Trophoblast cell (in vitro differentiated cells and primary cell): ENCODE data around the gene MEF2D.
A peak's percentile ranks its signal among the peaks of the same experiment; 100 is the strongest.

Experiments
- DNase-seq, 2 donors: peaks; one replicate each; pipeline ENCODE4 v3.0.0-alpha.2; 2016
- H2AFZ ChIP-seq: 2 replicates; pipeline ENCODE4 v1.6.1; 2013; ENCODE audit warnings: low read length, moderate library complexity, mild to moderate bottlenecking; ENCODE audit not compliant: insufficient read depth, poor library complexity
- H2AK5ac ChIP-seq: 2 replicates; pipeline ENCODE4 v1.6.1; 2013; ENCODE audit warnings: mild to moderate bottlenecking, low read length
- H2BK120ac ChIP-seq: 2 replicates; pipeline ENCODE4 v1.6.1; 2013; ENCODE audit warnings: low read length, mild to moderate bottlenecking, moderate library complexity; ENCODE audit not compliant: insufficient read depth, poor library complexity
- H2BK12ac ChIP-seq: 2 replicates; pipeline ENCODE4 v1.6.1; 2013; ENCODE audit warnings: mild to moderate bottlenecking, low read length, moderate library complexity
- H2BK5ac ChIP-seq: 2 replicates; pipeline ENCODE4 v1.6.1; 2013; ENCODE audit warnings: low read length, low read depth, moderate library complexity, mild to moderate bottlenecking; ENCODE audit not compliant: poor library complexity
- H3K14ac ChIP-seq: 2 replicates; pipeline ENCODE4 v1.6.1; 2013; ENCODE audit warnings: mild to moderate bottlenecking, low read length
- H3K18ac ChIP-seq: 2 replicates; pipeline ENCODE4 v1.6.1; 2013; ENCODE audit warnings: mild to moderate bottlenecking, low read length
- H3K23ac ChIP-seq: 2 replicates; pipeline ENCODE4 v1.6.1; 2013; ENCODE audit warnings: low read length
- H3K27ac ChIP-seq: 2 replicates; pipeline ENCODE4 v1.5.1; 2013; ENCODE audit warnings: low read depth, mild to moderate bottlenecking, inconsistent platforms, low read length, moderate library complexity
- H3K27me3 ChIP-seq: 2 replicates; pipeline ENCODE4 v1.6.1; 2013; ENCODE audit warnings: inconsistent platforms, mild to moderate bottlenecking, low read length, moderate library complexity; ENCODE audit not compliant: insufficient read depth
- H3K36me3 ChIP-seq, 2 experiments: 1 replicate in 1 of 2; 2 replicates in 1 of 2; pipeline ENCODE4 v1.6.1; 2013; ENCODE audit warnings: low read length in 2 of 2, mild to moderate bottlenecking in 2 of 2, moderate library complexity in 1 of 2; ENCODE audit not compliant: insufficient read depth in 2 of 2, control insufficient read depth in 1 of 2
- H3K4ac ChIP-seq: 2 replicates; pipeline ENCODE4 v1.6.1; 2013; ENCODE audit warnings: low read depth, mild to moderate bottlenecking, low read length, moderate library complexity
- H3K4me1 ChIP-seq, 2 experiments: 1 replicate in 1 of 2; 2 replicates in 1 of 2; pipeline ENCODE4 v1.6.1; 2013; ENCODE audit warnings: low read length in 2 of 2, mild to moderate bottlenecking in 2 of 2, moderate library complexity in 1 of 2; ENCODE audit not compliant: insufficient read depth in 2 of 2, control insufficient read depth in 1 of 2
- H3K4me2 ChIP-seq: 2 replicates; pipeline ENCODE4 v1.6.1; 2013; ENCODE audit warnings: inconsistent platforms, mild to moderate bottlenecking, low read length, moderate library complexity
- H3K4me3 ChIP-seq: 2 replicates; pipeline ENCODE4 v1.5.1; 2013; ENCODE audit warnings: mild to moderate bottlenecking, low read depth, low read length, inconsistent platforms
- H3K79me1 ChIP-seq: one replicate; pipeline ENCODE4 v1.6.1; 2013; ENCODE audit warnings: low read length
- H3K79me2 ChIP-seq: 2 replicates; pipeline ENCODE4 v1.6.1; 2013; ENCODE audit warnings: low read length, mild to moderate bottlenecking; ENCODE audit not compliant: control insufficient read depth, insufficient read depth, poor library complexity
- H3K9ac ChIP-seq: 2 replicates; pipeline ENCODE4 v1.6.1; 2013; ENCODE audit warnings: mild to moderate bottlenecking, low read length
- H3K9me3 ChIP-seq: 2 replicates; pipeline ENCODE4 v1.6.1; 2013; ENCODE audit warnings: low read depth, mild to moderate bottlenecking, control low read depth, inconsistent platforms, low read length; ENCODE audit not compliant: insufficient read depth
- H4K12ac ChIP-seq: 2 replicates; pipeline ENCODE4 v1.6.1; 2013; ENCODE audit warnings: low read depth, mild to moderate bottlenecking, low read length, moderate library complexity
- H4K8ac ChIP-seq: 2 replicates; pipeline ENCODE4 v1.6.1; 2013; ENCODE audit warnings: low read depth, mild to moderate bottlenecking, low read length, moderate library complexity
- H4K91ac ChIP-seq: one replicate; pipeline ENCODE4 v1.6.1; 2013; ENCODE audit warnings: low read depth, mild to moderate bottlenecking, low read length, moderate library complexity
- WGBS: extraction: QIAGEN DNeasy Blood & Tissue Kit; methylation state at CpG from one replicate; pipeline ENCODE4 v1.1.7; 2013; ENCODE audit warnings: missing lambda C conversion rate; ENCODE audit not compliant: insufficient read length, insufficient coverage; ENCODE audit errors: extremely low coverage; 5-methylcytosine and 5-hydroxymethylcytosine counted together

The MEF2D gene

DNA sequence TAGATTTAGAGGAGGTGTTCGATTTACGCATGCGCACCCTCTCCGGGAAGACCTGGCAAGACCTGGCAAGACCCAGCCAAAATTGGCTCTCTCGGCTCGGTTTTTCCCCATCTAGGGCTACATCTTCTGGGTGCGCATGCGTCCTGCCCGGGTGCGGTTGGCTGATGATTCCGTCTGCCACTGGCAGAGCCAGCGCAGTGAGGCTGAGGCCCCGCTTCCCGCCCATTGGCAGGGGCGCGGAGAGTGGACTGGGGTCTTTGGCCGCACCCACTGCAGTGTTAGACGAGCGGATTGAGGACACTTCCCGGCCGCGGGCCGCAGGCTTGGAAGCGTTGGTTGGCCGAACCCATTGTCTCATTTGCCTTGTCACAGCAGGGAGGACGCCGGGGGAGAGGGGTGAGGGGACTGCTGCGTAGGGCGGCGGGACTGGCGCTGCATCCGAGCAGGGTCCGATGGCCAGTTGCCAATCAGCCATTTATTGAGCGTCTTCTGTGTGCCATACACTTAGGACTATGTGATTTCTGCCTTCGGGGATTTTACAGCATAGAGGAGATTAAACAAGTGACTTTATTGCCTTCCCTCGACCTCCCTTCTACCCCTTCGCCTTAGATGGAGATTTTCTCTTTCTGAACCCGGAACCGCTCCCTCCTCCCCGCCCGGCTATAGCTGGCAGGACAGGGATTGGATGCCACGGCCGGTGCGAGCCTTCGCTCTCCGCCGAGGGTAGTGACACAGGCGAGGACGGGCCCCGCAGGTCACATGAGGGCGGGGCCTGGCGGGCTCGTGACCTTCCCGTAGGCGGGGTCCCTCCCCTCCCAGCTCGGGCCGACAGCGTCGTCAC lies 43.7 kb downstream of the MEF2D start:
- H4K91ac ChIP-seq, result peak overlapping the region; percentile 48
- H3K4ac ChIP-seq, result peak overlapping the region; percentile 7
- peak overlapping the region; percentile 71 for H3K4me3 ChIP-seq

DNA sequence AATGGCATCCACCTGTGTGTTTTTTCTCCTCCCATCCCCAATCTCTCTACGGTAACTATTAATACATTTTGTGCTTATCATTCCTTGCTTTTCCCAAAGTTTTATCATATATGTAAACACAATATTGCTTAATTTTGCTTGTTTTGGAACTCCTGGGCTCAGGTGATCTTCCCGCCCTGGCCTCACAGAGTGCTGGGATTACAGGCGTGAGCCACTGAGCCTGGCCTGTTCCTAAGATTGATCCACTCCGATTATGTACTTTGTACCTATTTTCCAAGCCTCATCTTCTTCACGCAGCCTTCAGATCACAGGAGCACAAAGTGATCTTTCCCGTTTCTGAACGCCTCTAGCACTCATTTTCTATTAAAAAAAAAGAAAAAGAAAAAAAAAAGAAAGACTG lies 45.2 kb downstream of the MEF2D start:
- no peaks in the 10 kb centered on the region for H3K36me3 ChIP-seq

More for the DNA sequence above, 43.7 kb downstream of the MEF2D start:
- Histone ChIP-seq H2AK5ac (no peak overlapping the region), H4K8ac (peak overlapping the region; percentile 43), H3K4me1 (no peaks in the 10 kb centered on the region), H3K23ac (no peak overlapping the region), H3K4me2 (peak overlapping the region; percentile 83), H3K18ac (peak overlapping the region; percentile 2), H4K12ac (peak overlapping the region; percentile 23), H3K36me3 (no peaks in the 10 kb centered on the region), H2BK120ac (peak overlapping the region; percentile 54), H3K27ac (peak overlapping the region; percentile 91), H3K9me3 (no peaks in the 10 kb centered on the region), H2BK12ac (no peak overlapping the region), H3K79me1 (peaks cover 5% of the 10 kb centered on the region), H2BK5ac (peak overlapping the region; percentile 49), H3K14ac (peak overlapping the region; percentile 31), H3K27me3 (no peaks in the 10 kb centered on the region), H3K79me2 (peaks cover 4% of the 10 kb centered on the region), H2AFZ (peak overlapping the region; percentile 9), H3K9ac (peak overlapping the region; percentile 70)
- no CpG with 5 or more reads among the region's 59 CpGs for WGBS
- DNase-seq, result peak; percentile 99 to 100

DNA sequence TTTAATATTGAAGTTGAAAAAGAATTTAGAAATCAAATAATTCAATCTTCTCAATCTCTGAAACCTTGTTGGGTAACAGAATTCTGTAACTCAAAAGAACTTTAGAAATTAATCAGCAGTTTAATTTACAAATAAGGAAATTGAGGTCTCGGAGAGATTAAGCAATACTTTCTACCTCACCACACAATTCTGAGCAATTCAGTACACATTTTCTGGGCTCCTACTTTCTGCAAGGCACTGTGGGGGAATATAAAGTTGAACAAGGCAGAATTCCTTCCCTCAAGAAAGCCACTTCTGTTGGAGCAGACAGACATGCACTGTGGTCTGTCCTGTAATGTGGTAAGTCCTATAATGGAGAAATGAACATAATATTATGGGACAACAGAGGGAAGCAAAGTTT lies 47.7 kb downstream of the MEF2D start:
- H3K4me2 ChIP-seq, result no peak overlapping the region
- H2BK5ac ChIP-seq, result no peak overlapping the region
- H3K27ac ChIP-seq, result no peak overlapping the region
- no peak overlapping the region for H2AK5ac ChIP-seq
- no peak overlapping the region for H2BK12ac ChIP-seq
- H3K4me3 ChIP-seq, result no peak overlapping the region
- H4K12ac ChIP-seq, result no peak overlapping the region
- H2BK120ac ChIP-seq, result no peak overlapping the region
- no peak overlapping the region for H2AFZ ChIP-seq
- H3K4ac ChIP-seq, result no peak overlapping the region
- H3K79me1 ChIP-seq, result peaks cover 7% of the 10 kb centered on the region
- no peaks in the 10 kb centered on the region for H3K36me3 ChIP-seq
- WGBS, result no CpG with 5 or more reads among the region's 1 CpG
- H3K18ac ChIP-seq, result no peak overlapping the region
- no peak overlapping the region for H4K91ac ChIP-seq
- peaks cover 4% of the 10 kb centered on the region for H3K79me2 ChIP-seq
- no peaks in the 10 kb centered on the region for H3K9me3 ChIP-seq
- H3K9ac ChIP-seq, result no peak overlapping the region
- no peaks in the 10 kb centered on the region for H3K27me3 ChIP-seq
- H3K14ac ChIP-seq, result no peak overlapping the region
- H3K23ac ChIP-seq, result no peak overlapping the region
- DNase-seq, result no peak
- peaks cover 4% of the 10 kb centered on the region in 2 experiments for H3K4me1 ChIP-seq
- no peak overlapping the region for H4K8ac ChIP-seq

More for the DNA sequence above, 45.2 kb downstream of the MEF2D start:
- Histone ChIP-seq H3K4me1 (no peaks in the 10 kb centered on the region), H4K8ac (no peak overlapping the region), H3K27ac (no peak overlapping the region), H3K18ac (no peak overlapping the region), H2AK5ac (no peak overlapping the region), H3K27me3 (no peaks in the 10 kb centered on the region), H2BK12ac (no peak overlapping the region), H4K12ac (no peak overlapping the region), H3K14ac (no peak overlapping the region), H2BK5ac (no peak overlapping the region), H3K79me2 (peaks cover 4% of the 10 kb centered on the region), H3K9me3 (no peaks in the 10 kb centered on the region), H3K9ac (no peak overlapping the region), H3K23ac (no peak overlapping the region), H4K91ac (no peak overlapping the region), H2BK120ac (no peak overlapping the region), H3K79me1 (peaks cover 5% of the 10 kb centered on the region), H3K4me3 (no peak overlapping the region), H3K4me2 (no peak overlapping the region), H3K4ac (no peak overlapping the region), H2AFZ (no peak overlapping the region)
- DNase-seq, result no peak
- WGBS, result no CpG with 5 or more reads among the region's 7 CpGs

DNA sequence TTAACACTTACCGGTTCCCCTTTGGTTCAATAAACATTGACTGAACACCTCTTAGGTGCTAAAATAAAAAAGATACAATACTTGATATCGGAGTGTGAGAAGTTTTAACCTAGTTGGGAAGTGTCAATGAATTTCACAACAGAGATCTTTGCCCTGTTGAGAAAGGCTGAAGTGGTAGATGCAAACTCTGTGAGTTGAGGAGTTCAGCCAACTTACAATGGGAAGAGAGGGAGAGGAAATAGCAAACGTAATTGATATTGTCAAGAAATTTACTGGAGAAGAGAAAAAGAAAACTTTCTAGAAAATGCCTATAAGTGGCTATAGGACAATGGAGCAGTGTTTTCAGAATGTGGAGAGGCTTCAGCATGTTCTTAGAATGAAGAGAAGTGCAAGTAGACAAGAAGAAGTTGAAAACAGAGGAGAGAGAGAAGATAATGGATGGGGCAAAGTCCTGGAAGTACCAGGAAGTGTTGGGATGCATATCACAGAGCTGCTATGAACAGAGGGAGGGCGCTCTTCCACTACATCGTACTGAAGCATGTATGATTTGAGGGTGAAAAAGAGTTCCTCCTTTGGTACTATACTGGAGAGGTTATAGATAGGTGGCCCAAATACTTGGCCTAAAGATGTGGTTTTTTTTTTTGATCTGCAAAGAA lies 48.9 kb downstream of the MEF2D start:
- Histone ChIP-seq H3K4me3 (no peak overlapping the region), H2AK5ac (no peak overlapping the region), H2BK12ac (no peak overlapping the region)

More for the DNA sequence above, 48.9 kb downstream of the MEF2D start:
- Histone ChIP-seq H3K4me1 (peaks cover 4% of the 10 kb centered on the region in 2 experiments), H2BK5ac (no peak overlapping the region), H3K79me2 (peaks cover under 1% of the 10 kb centered on the region), H3K27ac (no peak overlapping the region), H3K23ac (no peak overlapping the region), H4K12ac (no peak overlapping the region), H3K36me3 (no peaks in the 10 kb centered on the region), H2AFZ (no peak overlapping the region), H3K14ac (no peak overlapping the region), H3K9ac (no peak overlapping the region), H4K8ac (no peak overlapping the region), H2BK120ac (no peak overlapping the region), H4K91ac (no peak overlapping the region), H3K4me2 (no peak overlapping the region), H3K4ac (no peak overlapping the region), H3K18ac (no peak overlapping the region), H3K9me3 (no peaks in the 10 kb centered on the region), H3K27me3 (no peaks in the 10 kb centered on the region), H3K79me1 (peaks cover 3% of the 10 kb centered on the region)
- WGBS, result no CpG with 5 or more reads among the region's 5 CpGs
- no peak for DNase-seq
